H1 (cell line): ENCODE results near the gene PBX3. TPM values are rescaled to one million over a fixed set of nuclear protein-coding genes. Genes with fewer than 3 reads are reported as not detected.

ENCODE experiments used
- CTCF ChIA-PET: fragments of 300-600 bp; sonication (Branson Sonifier 250); formaldehyde crosslinking; loops from one replicate; lab custom pipeline; 2021; ENCODE audit not compliant: partially characterized antibody; lab: Charles Lee
- POLR2A ChIA-PET: fragments of 300-600 bp; sonication (Branson Sonifier 250); formaldehyde crosslinking; loops from one replicate; lab custom pipeline; 2021; ENCODE audit warnings: inconsistent platforms; ENCODE audit not compliant: partially characterized antibody; lab: Charles Lee
- DNase-seq, 2 experiments: peaks; one replicate each; pipeline versions ENCODE4 v3.0.0 to v3.0.0-alpha.2; 2010 to 2022; ENCODE audit warnings: low spot score in 2 of 2, low read depth in 1 of 2, mixed read lengths in 1 of 2
- FAIRE-seq: peaks from 2 replicates; lab custom pipeline; 2011; peaks lifted over from hg19 to GRCh38; lab: Jason Lieb, UNC
- H2AFZ ChIP-seq: 2 replicates; pipeline ENCODE4 v1.8.1; 2012; ENCODE audit warnings: low read length, inconsistent platforms
- H2AK5ac ChIP-seq: 2 replicates; pipeline ENCODE4 v1.6.1; 2013; ENCODE audit warnings: low read depth, low read length
- H2BK120ac ChIP-seq: replicated peaks from 2 replicates; pipeline ENCODE3; 2013; ENCODE audit warnings: low read depth, low read length, inconsistent platforms
- H2BK12ac ChIP-seq: 2 replicates; pipeline ENCODE4 v1.6.1; 2013; ENCODE audit warnings: low read depth, low read length
- H2BK15ac ChIP-seq: 2 replicates; pipeline ENCODE4 v1.6.1; 2013; ENCODE audit warnings: low read length
- H2BK20ac ChIP-seq: 2 replicates; pipeline ENCODE4 v1.6.1; 2013; ENCODE audit warnings: low read length
- H2BK5ac ChIP-seq: 2 replicates; pipeline ENCODE4 v1.6.1; 2013; ENCODE audit warnings: low read depth, low read length
- H3K14ac ChIP-seq: 2 replicates; pipeline ENCODE4 v1.6.1; 2013; ENCODE audit warnings: inconsistent platforms; ENCODE audit not compliant: insufficient read length
- H3K18ac ChIP-seq: 2 replicates; pipeline ENCODE4 v1.6.1; 2013; ENCODE audit warnings: low read length; ENCODE audit errors: extremely low read depth
- H3K23ac ChIP-seq: 2 replicates; pipeline ENCODE4 v1.6.1; 2013; ENCODE audit warnings: inconsistent platforms; ENCODE audit not compliant: insufficient read length
- H3K23me2 ChIP-seq: 2 replicates; pipeline ENCODE4 v1.6.1; 2013; ENCODE audit warnings: low read depth, low read length
- H3K27ac ChIP-seq: 2 replicates; pipeline ENCODE4 v1.6.1; 2011; ENCODE audit warnings: low read depth, low read length, inconsistent platforms
- H3K27me3 ChIP-seq, 4 experiments: replicated peaks in 1 of 4; 1 replicate in 1 of 4; 2 replicates in 3 of 4; pipeline versions ENCODE4 v1.6.1 to v1.8.1; 2011 to 2013; ENCODE audit warnings: low read length in 3 of 4, mild to moderate bottlenecking in 3 of 4, inconsistent platforms in 2 of 4, mixed read lengths in 2 of 4, moderate library complexity in 1 of 4; ENCODE audit not compliant: control insufficient read depth in 3 of 4, insufficient read depth in 3 of 4; ENCODE audit errors: extremely low read depth in 1 of 4
- H3K36me3 ChIP-seq, 4 experiments: 2 replicates each; pipeline versions ENCODE4 v1.6.1 to v1.8.1; 2011 to 2013; ENCODE audit warnings: mild to moderate bottlenecking in 4 of 4, low read length in 3 of 4, moderate library complexity in 2 of 4, control low read depth in 1 of 4, inconsistent platforms in 1 of 4; ENCODE audit not compliant: insufficient read depth in 4 of 4, control insufficient read depth in 2 of 4
- H3K4ac ChIP-seq: replicated peaks from 2 replicates; pipeline ENCODE3; 2013; ENCODE audit warnings: low read length, low read depth, mixed read lengths, inconsistent platforms; ENCODE audit not compliant: insufficient read length
- H3K4me1 ChIP-seq, 4 experiments: replicated peaks in 1 of 4; 1 replicate in 1 of 4; 2 replicates in 3 of 4; pipeline versions ENCODE4 v1.6.1 to v1.8.1; 2011 to 2013; ENCODE audit warnings: low read length in 3 of 4, inconsistent platforms in 2 of 4, mixed read lengths in 1 of 4; ENCODE audit not compliant: insufficient read depth in 4 of 4, control insufficient read depth in 3 of 4
- H3K4me2 ChIP-seq, 2 experiments: 2 replicates each; pipeline versions ENCODE4 v1.6.1 to v1.8.1; 2011 to 2013; ENCODE audit warnings: low read depth in 2 of 2, low read length in 2 of 2, control low read depth in 1 of 2, inconsistent platforms in 1 of 2, mild to moderate bottlenecking in 1 of 2; ENCODE audit not compliant: insufficient read depth in 1 of 2
- H3K4me3 ChIP-seq, 4 experiments: fragments of 200-600, 300-600 bp in 1 of 4; sonication (generic), shearing (Covaris generic), sonication (Bioruptor Twin) in 1 of 4; 2 replicates each; pipeline versions ENCODE4 v1.5.1 to v1.8.1; 2011 to 2016; ENCODE audit warnings: low read length in 4 of 4, low read depth in 3 of 4, control low read depth in 2 of 4, inconsistent platforms in 2 of 4, mild to moderate bottlenecking in 2 of 4, mixed read lengths in 1 of 4, moderate library complexity in 1 of 4; ENCODE audit not compliant: insufficient read depth in 2 of 4; ENCODE audit errors: extremely low read depth in 1 of 4
- H3K56ac ChIP-seq: replicated peaks from 2 replicates; pipeline ENCODE3; 2013; ENCODE audit warnings: low read depth, mild to moderate bottlenecking, mixed read lengths, low read length, inconsistent platforms; ENCODE audit not compliant: insufficient read length
- H3K79me1 ChIP-seq: 2 replicates; pipeline ENCODE4 v1.6.1; 2013; ENCODE audit warnings: low read depth, low read length, control low read depth
- H3K79me2 ChIP-seq, 2 experiments: 2 replicates each; pipeline versions ENCODE4 v1.6.1 to v1.8.1; 2012 to 2013; ENCODE audit warnings: low read length in 2 of 2, mild to moderate bottlenecking in 2 of 2, inconsistent platforms in 1 of 2; ENCODE audit not compliant: insufficient read depth in 2 of 2, control insufficient read depth in 1 of 2
- H3K9ac ChIP-seq, 4 experiments: replicated peaks in 1 of 4; 1 replicate in 1 of 4; 2 replicates in 3 of 4; pipeline versions ENCODE4 v1.6.1 to v1.8.1; 2011 to 2013; ENCODE audit warnings: low read depth in 3 of 4, low read length in 3 of 4, control low read depth in 2 of 4, mild to moderate bottlenecking in 2 of 4, moderate library complexity in 2 of 4, inconsistent platforms in 1 of 4; ENCODE audit errors: extremely low read depth in 1 of 4
- H3K9me3 ChIP-seq, 2 experiments: 2 replicates each; pipeline versions ENCODE4 v1.6.1 to v1.8.1; 2012 to 2013; ENCODE audit warnings: mild to moderate bottlenecking in 2 of 2, moderate library complexity in 2 of 2, control low read depth in 1 of 2, inconsistent platforms in 1 of 2, low read depth in 1 of 2, low read length in 1 of 2, mixed read lengths in 1 of 2; ENCODE audit not compliant: insufficient read depth in 2 of 2
- H4K20me1 ChIP-seq, 2 experiments: replicated peaks in 1 of 2; 2 replicates each; pipeline versions ENCODE3 to v1.8.1; 2011 to 2013; ENCODE audit warnings: inconsistent platforms in 2 of 2, low read length in 2 of 2, mild to moderate bottlenecking in 1 of 2; ENCODE audit not compliant: insufficient read depth in 2 of 2, control insufficient read depth in 1 of 2
- H4K5ac ChIP-seq: 2 replicates; pipeline ENCODE4 v1.6.1; 2013; ENCODE audit warnings: low read length, low read depth, mixed read lengths, inconsistent platforms; ENCODE audit not compliant: insufficient read length
- H4K8ac ChIP-seq: 2 replicates; pipeline ENCODE4 v1.8.0; 2013; ENCODE audit warnings: mild to moderate bottlenecking, moderate library complexity, low read length, inconsistent platforms; ENCODE audit not compliant: insufficient read depth; ENCODE audit errors: extremely low read depth
- H4K91ac ChIP-seq: replicated peaks from 2 replicates; pipeline ENCODE3; 2013; ENCODE audit warnings: low read length, mixed read lengths, inconsistent platforms; ENCODE audit not compliant: insufficient read length
- BACH1 ChIP-seq: IDR thresholded peaks from 2 replicates; pipeline ENCODE4 v1.6.1; 2012; ENCODE audit warnings: low read length, improper control_type of control experiment
- CEBPB ChIP-seq: IDR thresholded peaks from 2 replicates; pipeline ENCODE4 v1.6.1; 2012; ENCODE audit warnings: low read depth, low read length
- EGR1 ChIP-seq: IDR thresholded peaks from 2 replicates; pipeline ENCODE4 v1.6.1; 2011; ENCODE audit warnings: low read depth, low read length, borderline replicate concordance
- FOSL1 ChIP-seq: IDR thresholded peaks from 2 replicates; pipeline ENCODE4 v1.6.1; 2011; ENCODE audit warnings: mild to moderate bottlenecking, low read depth, low read length, moderate library complexity; ENCODE audit not compliant: insufficient read depth
- GTF2F1 ChIP-seq: IDR thresholded peaks from 2 replicates; pipeline ENCODE4 v1.6.1; 2012; ENCODE audit warnings: low read depth, low read length, improper control_type of control experiment, borderline replicate concordance
- KDM4A ChIP-seq: IDR thresholded peaks from one replicate; pipeline ENCODE4 v1.7.1; 2012; ENCODE audit warnings: low read depth, mild to moderate bottlenecking, moderate library complexity, low read length, inconsistent platforms; ENCODE audit not compliant: severe bottlenecking
- RNF2 ChIP-seq: fragments of 200-900, 300-1000 bp; sonication (generic); IDR thresholded peaks from 2 replicates; pipeline ENCODE4 v1.7.1; 2016; ENCODE audit warnings: borderline replicate concordance, low read depth, mild to moderate bottlenecking, antibody characterized with exemption, low read length; ENCODE audit not compliant: poor library complexity, severe bottlenecking; ENCODE audit errors: missing control alignments
- RXRA ChIP-seq: IDR thresholded peaks from 2 replicates; pipeline ENCODE4 v1.6.1; 2011; ENCODE audit warnings: low read depth, mild to moderate bottlenecking, low read length, moderate library complexity; ENCODE audit not compliant: insufficient read depth
- SP4 ChIP-seq: IDR thresholded peaks from 2 replicates; pipeline ENCODE4 v1.6.1; 2012; ENCODE audit warnings: low read length, inconsistent platforms
- TAF1 ChIP-seq: IDR thresholded peaks from 2 replicates; pipeline ENCODE4 v1.6.1; 2011; ENCODE audit warnings: mild to moderate bottlenecking, low read depth, low read length
- TEAD4 ChIP-seq: IDR thresholded peaks from 2 replicates; pipeline ENCODE4 v1.6.1; 2012; ENCODE audit warnings: low read depth, low read length, inconsistent platforms, mixed read lengths
- WGBS, 2 experiments: shearing (Covaris generic) in 1 of 2; methylation state at CpG; one replicate each; pipeline versions ENCODE4 v1.1.6 to v1.1.7; 2013 to 2015; ENCODE audit warnings: low lambda C conversion rate in 2 of 2, mixed read lengths in 2 of 2, inconsistent platforms in 1 of 2, low coverage in 1 of 2, missing lambda C conversion rate in 1 of 2; ENCODE audit not compliant: insufficient replicate concordance in 2 of 2, insufficient coverage in 1 of 2, insufficient read length in 1 of 2; ENCODE audit errors: extremely low coverage in 1 of 2, missing lambda C conversion rate in 1 of 2; 5-methylcytosine and 5-hydroxymethylcytosine counted together
- polyA plus RNA-seq, 7 experiments: library from polyadenylated mRNA; depleted of rRNA in 3 of 7; stranded (reverse) in 5 of 7; unstranded in 2 of 7; fragments of >200 nt in 5 of 7; fragments of 200-250 nt in 2 of 7; gene quantifications; 1 replicate in 5 of 7; 2 replicates in 1 of 7; 4 replicates in 1 of 7; pipeline versions ENCODE4 v1.2.1 to v1.2.3, GENCODE V29; 2011 to 2013; ENCODE audit warnings: missing spikeins in 2 of 7, mixed read lengths in 2 of 7
- total RNA-seq: library from RNA; stranded (reverse); fragmentation: NEBNext Ultra II Directional; extraction: Animal tissue kit (Norgen Biotek cat#: 25700); gene quantifications from 2 replicates; pipeline ENCODE4 v1.2.1, GENCODE V29; 2021
- TF ChIP-seq, protein P1 (sequence below): IDR thresholded peaks from 2 replicates; pipeline ENCODE4 v1.6.1; 2012; ENCODE audit warnings: inconsistent platforms
- TF ChIP-seq, protein P2 (sequence below): IDR thresholded peaks from 2 replicates; pipeline ENCODE4 v1.6.1; 2012; ENCODE audit warnings: inconsistent platforms

The PBX3 gene
- total and polyA plus RNA-seq, 2 of the 8 experiments (the other 6 are each of a cell fraction or from before 2014, with no cell fraction given): 22.7 to 44.3 TPM

DNA sequence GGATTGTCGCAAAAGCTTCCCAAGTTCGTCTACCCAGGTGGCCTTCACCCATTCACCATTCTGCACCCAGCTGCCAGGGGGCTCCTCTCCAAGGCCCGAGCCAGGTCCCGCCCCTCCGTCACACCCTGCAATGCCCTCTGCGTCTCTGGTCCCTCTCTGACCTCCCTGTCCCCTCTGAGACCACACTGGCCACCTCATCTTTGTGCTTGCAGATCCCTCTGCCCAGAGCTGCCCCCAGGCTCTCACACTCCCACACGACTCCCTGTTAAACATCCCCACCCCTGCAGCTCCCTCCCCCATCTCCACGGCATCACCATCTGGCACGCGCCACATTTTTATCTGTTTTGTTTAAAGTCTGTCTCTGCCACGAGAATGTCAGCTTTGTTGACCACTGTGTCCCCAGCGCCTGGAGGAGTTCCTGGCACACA is 243.6 kb downstream of the PBX3 start:
- POLR2A ChIA-PET: no interaction called here
- Histone ChIP-seq H3K4me2 (no peak overlapping the region), H3K27me3 (no peaks in the 10 kb centered on the region; a peak in 1 of 7 replicates), H4K20me1 (no peaks in the 10 kb centered on the region), H3K79me2 (no peaks in the 10 kb centered on the region), H3K4ac (no peak overlapping the region)
- TF ChIP-seq RXRA (no peak), BACH1 (no peak), EGR1 (no peak), GTF2F1 (no peak), CEBPB (no peak), KDM4A (no peak), RNF2 (no peak), SP4 (no peak), TEAD4 (no peak), TAF1 (no peak), FOSL1 (no peak)
- TF ChIP-seq, protein P1, sequence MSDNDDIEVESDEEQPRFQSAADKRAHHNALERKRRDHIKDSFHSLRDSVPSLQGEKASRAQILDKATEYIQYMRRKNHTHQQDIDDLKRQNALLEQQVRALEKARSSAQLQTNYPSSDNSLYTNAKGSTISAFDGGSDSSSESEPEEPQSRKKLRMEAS: no peak
- TF ChIP-seq, protein P2, sequence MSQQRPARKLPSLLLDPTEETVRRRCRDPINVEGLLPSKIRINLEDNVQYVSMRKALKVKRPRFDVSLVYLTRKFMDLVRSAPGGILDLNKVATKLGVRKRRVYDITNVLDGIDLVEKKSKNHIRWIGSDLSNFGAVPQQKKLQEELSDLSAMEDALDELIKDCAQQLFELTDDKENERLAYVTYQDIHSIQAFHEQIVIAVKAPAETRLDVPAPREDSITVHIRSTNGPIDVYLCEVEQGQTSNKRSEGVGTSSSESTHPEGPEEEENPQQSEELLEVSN: no peak
- TF ChIP-seq, all 59 proteins: peak for 0
- H3K4me1 ChIP-seq: no peaks in the 10 kb centered on the region
- no peak overlapping the region for H4K8ac ChIP-seq
- no peak overlapping the region for H2BK12ac ChIP-seq
- H3K23me2 ChIP-seq: no peaks in the 10 kb centered on the region
- H2BK15ac ChIP-seq: no peak overlapping the region
- no peak overlapping the region for H2AFZ ChIP-seq
- H3K14ac ChIP-seq: no peak overlapping the region
- CTCF ChIA-PET: interaction anchor here (0.6 to 1.1 kb wide), 4 partner anchors 17 to 236 kb away, joined by 3 read pairs; no protein-coding TSS in a partner anchor
- 93% methylated on average over 12 of the region's 12 CpGs; no CpG with 5 or more reads in 1 of the 2 experiments for WGBS, 2 experiments
- no peak for FAIRE-seq
- H3K18ac ChIP-seq: no peak overlapping the region
- H3K9ac ChIP-seq: no peak overlapping the region
- H2BK5ac ChIP-seq: no peak overlapping the region
- no peak overlapping the region for H3K4me3 ChIP-seq
- no peaks in the 10 kb centered on the region for H3K79me1 ChIP-seq
- H3K23ac ChIP-seq: no peak overlapping the region
- no peak overlapping the region for H3K27ac ChIP-seq
- H3K56ac ChIP-seq: no peak overlapping the region
- H3K9me3 ChIP-seq: no peaks in the 10 kb centered on the region
- H2BK20ac ChIP-seq: no peak overlapping the region
- no peak overlapping the region for H4K91ac ChIP-seq
- no peak overlapping the region for H2BK120ac ChIP-seq
- no peak for DNase-seq
- no peak overlapping the region for H4K5ac ChIP-seq
- H3K36me3 ChIP-seq: no peaks in the 10 kb centered on the region
- no peak overlapping the region for H2AK5ac ChIP-seq
